ENCODE results near the gene MORN1.

The MORN1 gene

DNA sequence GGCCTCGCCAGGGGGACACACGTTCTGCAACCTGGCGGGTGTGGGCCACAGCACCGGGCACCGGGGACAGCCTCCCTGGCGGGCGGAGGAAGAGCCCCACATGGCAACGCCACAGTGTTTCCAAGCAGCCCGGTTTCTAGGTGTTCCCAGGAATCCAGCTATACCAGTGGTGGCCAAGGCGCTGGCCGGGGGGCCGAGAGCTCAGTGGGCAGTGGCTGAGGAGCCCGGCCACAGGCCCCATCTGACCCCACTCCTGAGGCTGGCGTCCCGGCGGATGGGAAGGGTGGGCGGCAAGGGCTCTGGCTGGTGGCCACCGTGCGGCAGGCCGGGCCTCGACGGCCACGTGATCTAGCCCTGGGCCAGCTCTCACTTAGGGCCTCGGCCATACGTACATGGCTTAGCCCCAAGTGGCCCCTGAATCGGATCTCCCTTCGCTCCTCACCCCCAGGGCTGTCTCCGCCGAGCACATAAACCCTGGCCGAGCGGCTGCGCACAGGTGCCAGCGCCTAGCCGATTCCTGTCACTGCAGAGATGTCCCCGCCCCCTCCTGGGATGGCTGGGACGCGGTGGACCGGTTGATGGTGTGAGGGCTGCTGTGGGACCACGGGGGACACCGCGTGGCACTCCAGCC lies 68.7 kb downstream of the MORN1 start:
- no peak overlapping the region for H3K4me3 ChIP-seq (ENCODE audit: insufficient read depth, low read depth, low read length, poor library complexity, severe bottlenecking)
- no peak overlapping the region for H3K27ac ChIP-seq (ENCODE audit: insufficient read depth, low read length, poor library complexity, severe bottlenecking)

GRCh38 chr1:2322065-2322571 lies 69.2 kb downstream of the MORN1 start:
- no peak overlapping the region for H3K27ac ChIP-seq (ENCODE audit: insufficient read depth, low read length, poor library complexity, severe bottlenecking)
- no peak overlapping the region for H3K4me3 ChIP-seq (ENCODE audit: insufficient read depth, low read depth, low read length, poor library complexity, severe bottlenecking)
- H3K9me3 ChIP-seq (ENCODE audit: control insufficient read depth, low read length) = no peaks in the 10 kb centered on the region
- H3K27me3 ChIP-seq (replicated peaks; ENCODE audit: control insufficient read depth, insufficient read depth, low read length, poor library complexity, severe bottlenecking) = no peaks in the 10 kb centered on the region
- no peak for DNase-seq
- H3K4me1 ChIP-seq (ENCODE audit: control insufficient read depth, insufficient read depth, low read length, poor library complexity, severe bottlenecking) = peaks cover 3% of the 10 kb centered on the region
- H3K36me3 ChIP-seq (ENCODE audit: control insufficient read depth, insufficient read depth, low read length) = no peaks in the 10 kb centered on the region

More for the DNA sequence above, 68.7 kb downstream of the MORN1 start:
- Histone ChIP-seq H3K4me1 (ENCODE audit: control insufficient read depth, insufficient read depth, low read length, poor library complexity, severe bottlenecking) (peaks cover 3% of the 10 kb centered on the region), H3K27me3 (replicated peaks; ENCODE audit: control insufficient read depth, insufficient read depth, low read length, poor library complexity, severe bottlenecking) (no peaks in the 10 kb centered on the region), H3K9me3 (ENCODE audit: control insufficient read depth, low read length) (no peaks in the 10 kb centered on the region), H3K36me3 (ENCODE audit: control insufficient read depth, insufficient read depth, low read length) (no peaks in the 10 kb centered on the region)
- no peak for DNase-seq

- Histone ChIP-seq H3K4me1 (ENCODE audit: control insufficient read depth, insufficient read depth, low read length, poor library complexity, severe bottlenecking) (peaks cover 3% of the 10 kb centered on the region), H3K9me3 (ENCODE audit: control insufficient read depth, low read length) (no peaks in the 10 kb centered on the region), H3K27ac (ENCODE audit: insufficient read depth, low read length, poor library complexity, severe bottlenecking) (no peak overlapping the region), H3K27me3 (replicated peaks; ENCODE audit: control insufficient read depth, insufficient read depth, low read length, poor library complexity, severe bottlenecking) (no peaks in the 10 kb centered on the region), H3K36me3 (ENCODE audit: control insufficient read depth, insufficient read depth, low read length) (no peaks in the 10 kb centered on the region), H3K4me3 (ENCODE audit: insufficient read depth, low read depth, low read length, poor library complexity, severe bottlenecking) (no peak overlapping the region)
- DNase-seq = no peak
Measured at GRCh38 chr1:2320760-2321667, 70.3 kb downstream of the MORN1 start.

GRCh38 chr1:2320006-2320405 lies 71.3 kb downstream of the MORN1 start:
- Histone ChIP-seq H3K9me3 (ENCODE audit: control insufficient read depth, low read length) (no peaks in the 10 kb centered on the region), H3K27ac (ENCODE audit: insufficient read depth, low read length, poor library complexity, severe bottlenecking) (no peak overlapping the region), H3K27me3 (replicated peaks; ENCODE audit: control insufficient read depth, insufficient read depth, low read length, poor library complexity, severe bottlenecking) (no peaks in the 10 kb centered on the region), H3K4me1 (ENCODE audit: control insufficient read depth, insufficient read depth, low read length, poor library complexity, severe bottlenecking) (peaks cover 10% of the 10 kb centered on the region), H3K36me3 (ENCODE audit: control insufficient read depth, insufficient read depth, low read length) (no peaks in the 10 kb centered on the region), H3K4me3 (ENCODE audit: insufficient read depth, low read depth, low read length, poor library complexity, severe bottlenecking) (no peak overlapping the region)
- DNase-seq = no peak

- no peak overlapping the region for H3K4me3 ChIP-seq (ENCODE audit: insufficient read depth, low read depth, low read length, poor library complexity, severe bottlenecking)
- H3K4me1 ChIP-seq (ENCODE audit: control insufficient read depth, insufficient read depth, low read length, poor library complexity, severe bottlenecking) = peaks cover 13% of the 10 kb centered on the region
- DNase-seq = no peak
- no peaks in the 10 kb centered on the region for H3K9me3 ChIP-seq (ENCODE audit: control insufficient read depth, low read length)
- H3K27me3 ChIP-seq (replicated peaks; ENCODE audit: control insufficient read depth, insufficient read depth, low read length, poor library complexity, severe bottlenecking) = no peaks in the 10 kb centered on the region
- H3K27ac ChIP-seq (ENCODE audit: insufficient read depth, low read length, poor library complexity, severe bottlenecking) = no peak overlapping the region
- H3K36me3 ChIP-seq (ENCODE audit: control insufficient read depth, insufficient read depth, low read length) = no peaks in the 10 kb centered on the region
Measured at GRCh38 chr1:2319291-2319690, 72.1 kb downstream of the MORN1 start.

DNA sequence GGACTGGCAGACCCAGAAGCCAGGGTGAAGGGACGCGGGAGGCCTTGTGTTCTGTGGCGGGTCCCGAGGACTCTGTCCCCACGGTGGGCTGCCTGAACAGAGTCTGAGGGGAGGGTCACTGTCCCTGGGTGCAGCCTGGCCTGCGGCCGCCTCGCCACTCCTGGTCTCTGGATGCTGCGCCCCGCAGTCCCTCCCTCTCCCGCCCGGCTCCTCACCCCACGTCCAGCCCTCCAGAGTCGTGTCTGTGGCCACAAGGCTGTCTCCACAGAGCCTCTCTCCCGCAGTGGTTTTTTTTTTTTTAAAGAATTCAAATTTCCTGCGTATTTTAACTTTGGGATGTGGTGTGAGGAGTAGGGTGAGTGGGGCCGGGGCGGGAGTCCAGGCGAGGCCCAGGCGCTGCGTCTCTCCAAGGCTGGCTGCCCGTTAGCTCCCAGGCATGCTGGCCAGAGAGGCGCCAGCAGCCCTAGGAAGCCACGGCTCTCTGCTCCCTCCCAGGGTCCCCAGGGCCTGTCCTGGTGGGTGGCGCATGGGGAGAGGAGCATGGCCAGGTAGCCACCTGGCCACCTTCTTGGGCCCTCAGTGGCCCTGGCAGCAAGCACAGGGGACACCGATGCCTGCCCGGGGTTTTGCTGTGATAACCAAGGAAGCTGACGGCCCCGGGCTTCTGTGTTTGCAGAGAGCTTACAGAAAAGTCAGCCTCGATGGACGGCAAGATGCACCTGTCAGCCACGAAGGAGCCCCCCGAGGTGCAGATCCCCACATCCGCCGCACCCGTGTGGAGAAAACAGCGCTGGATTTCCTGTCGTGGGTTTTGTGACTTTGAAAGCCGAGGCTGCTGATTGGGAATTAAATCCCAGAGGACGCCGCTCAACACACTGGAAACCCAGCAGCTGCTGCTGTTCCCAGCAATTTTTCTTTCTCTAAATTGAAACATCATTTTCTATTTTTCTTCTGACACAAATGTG lies 72.8 kb downstream of the MORN1 start:
- Histone ChIP-seq H3K9me3 (ENCODE audit: control insufficient read depth, low read length) (no peaks in the 10 kb centered on the region), H3K4me3 (ENCODE audit: insufficient read depth, low read depth, low read length, poor library complexity, severe bottlenecking) (no peak overlapping the region), H3K27me3 (replicated peaks; ENCODE audit: control insufficient read depth, insufficient read depth, low read length, poor library complexity, severe bottlenecking) (no peaks in the 10 kb centered on the region), H3K4me1 (ENCODE audit: control insufficient read depth, insufficient read depth, low read length, poor library complexity, severe bottlenecking) (peaks cover 20% of the 10 kb centered on the region), H3K27ac (ENCODE audit: insufficient read depth, low read length, poor library complexity, severe bottlenecking) (no peak overlapping the region), H3K36me3 (ENCODE audit: control insufficient read depth, insufficient read depth, low read length) (no peaks in the 10 kb centered on the region)
- DNase-seq = no peak

- H3K27me3 ChIP-seq (replicated peaks; ENCODE audit: control insufficient read depth, insufficient read depth, low read length, poor library complexity, severe bottlenecking) = no peaks in the 10 kb centered on the region
- no peak overlapping the region for H3K4me3 ChIP-seq (ENCODE audit: insufficient read depth, low read depth, low read length, poor library complexity, severe bottlenecking)
- peaks cover 31% of the 10 kb centered on the region for H3K4me1 ChIP-seq (ENCODE audit: control insufficient read depth, insufficient read depth, low read length, poor library complexity, severe bottlenecking)
- H3K36me3 ChIP-seq (ENCODE audit: control insufficient read depth, insufficient read depth, low read length) = no peaks in the 10 kb centered on the region
- H3K9me3 ChIP-seq (ENCODE audit: control insufficient read depth, low read length) = no peaks in the 10 kb centered on the region
- no peak for DNase-seq
- H3K27ac ChIP-seq (ENCODE audit: insufficient read depth, low read length, poor library complexity, severe bottlenecking) = no peak overlapping the region
Measured at GRCh38 chr1:2317230-2318065, 73.9 kb downstream of the MORN1 start.

DNA sequence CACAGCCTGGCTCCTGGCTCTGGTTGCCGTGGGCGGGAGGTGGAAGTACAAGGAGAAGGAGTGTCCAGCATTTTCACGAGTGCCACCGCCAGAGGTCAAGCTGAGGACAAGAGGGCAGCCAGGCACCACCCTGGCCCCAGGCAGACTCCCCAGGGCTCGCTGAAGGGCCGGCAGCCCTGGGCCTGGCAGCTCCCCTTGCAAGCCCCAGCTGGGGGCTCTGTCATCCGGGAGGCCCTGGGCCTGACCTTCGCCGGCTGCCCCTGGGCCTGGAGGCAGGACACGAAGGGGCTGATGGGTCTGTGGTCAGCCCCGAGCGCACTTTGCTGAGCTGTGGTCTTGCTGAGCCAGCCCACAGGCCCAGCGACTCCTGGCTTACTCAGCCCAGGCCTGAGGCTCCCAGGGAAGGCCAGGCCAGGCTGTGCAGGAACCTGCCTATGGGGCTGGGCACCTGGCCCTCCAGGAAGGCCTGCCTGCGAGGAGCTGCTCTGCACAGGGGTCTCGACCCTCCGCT lies 74.8 kb downstream of the MORN1 start:
- no peaks in the 10 kb centered on the region for H3K36me3 ChIP-seq (ENCODE audit: control insufficient read depth, insufficient read depth, low read length)
- peaks cover 37% of the 10 kb centered on the region for H3K4me1 ChIP-seq (ENCODE audit: control insufficient read depth, insufficient read depth, low read length, poor library complexity, severe bottlenecking)
- no peak for DNase-seq
- H3K4me3 ChIP-seq (ENCODE audit: insufficient read depth, low read depth, low read length, poor library complexity, severe bottlenecking) = no peak overlapping the region
- H3K27me3 ChIP-seq (replicated peaks; ENCODE audit: control insufficient read depth, insufficient read depth, low read length, poor library complexity, severe bottlenecking) = no peaks in the 10 kb centered on the region
- H3K27ac ChIP-seq (ENCODE audit: insufficient read depth, low read length, poor library complexity, severe bottlenecking) = no peak overlapping the region
- H3K9me3 ChIP-seq (ENCODE audit: control insufficient read depth, low read length) = no peaks in the 10 kb centered on the region

All from effector memory CD4-positive, alpha-beta T cell (primary cell).